GM21737 (cell line): Measurements from ENCODE around the gene ARHGEF28.

Experiments
- ATAC-seq: cut with Tn5 transposase; IDR thresholded peaks from one replicate; pipeline ENCODE4 v1.9.1; 2021; ENCODE audit warnings: mild to moderate bottlenecking, moderate library complexity; ENCODE audit not compliant: unreplicated experiment

The ARHGEF28 gene

DNA sequence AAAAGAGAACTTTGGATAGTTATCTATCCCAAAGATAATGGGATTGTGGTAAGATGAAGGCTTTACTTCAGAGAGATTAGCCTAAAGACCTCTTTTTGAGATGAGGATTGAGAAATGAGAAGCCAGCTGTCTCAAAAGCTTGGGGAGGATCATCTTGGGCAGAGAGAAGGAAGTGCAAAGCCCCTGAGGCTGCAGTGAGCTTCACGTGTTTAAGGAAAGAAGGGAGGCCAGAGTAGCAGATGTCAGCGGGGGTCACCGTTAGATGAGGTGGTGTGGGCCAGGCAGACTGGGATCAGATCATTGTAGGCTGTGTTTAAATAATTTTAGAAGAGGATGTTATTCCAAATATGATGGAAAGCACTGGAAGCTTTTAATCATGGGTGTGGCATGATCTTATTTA lies 270.1 kb downstream of the ARHGEF28 start:
- ATAC-seq: no peak

DNA sequence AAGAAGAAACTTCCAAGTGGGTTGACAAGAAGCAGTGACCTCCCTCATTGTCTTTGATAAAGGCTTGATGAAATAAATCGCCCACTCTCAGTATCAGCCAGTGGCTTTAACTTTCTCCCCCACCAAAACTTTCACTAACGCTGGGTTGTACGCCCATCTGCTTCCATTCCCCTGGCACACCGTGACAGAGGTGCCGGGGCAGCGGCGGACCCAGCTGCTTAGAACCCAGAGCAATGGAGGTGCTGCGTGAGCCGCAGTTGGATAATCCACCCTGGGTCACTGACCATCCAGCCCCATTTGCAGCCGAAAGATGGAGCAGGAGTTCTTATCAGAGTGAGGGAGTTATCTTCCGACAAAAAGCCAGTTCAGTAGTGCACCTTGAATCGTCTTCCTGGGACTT lies 270.7 kb downstream of the ARHGEF28 start:
- no peak for ATAC-seq

DNA sequence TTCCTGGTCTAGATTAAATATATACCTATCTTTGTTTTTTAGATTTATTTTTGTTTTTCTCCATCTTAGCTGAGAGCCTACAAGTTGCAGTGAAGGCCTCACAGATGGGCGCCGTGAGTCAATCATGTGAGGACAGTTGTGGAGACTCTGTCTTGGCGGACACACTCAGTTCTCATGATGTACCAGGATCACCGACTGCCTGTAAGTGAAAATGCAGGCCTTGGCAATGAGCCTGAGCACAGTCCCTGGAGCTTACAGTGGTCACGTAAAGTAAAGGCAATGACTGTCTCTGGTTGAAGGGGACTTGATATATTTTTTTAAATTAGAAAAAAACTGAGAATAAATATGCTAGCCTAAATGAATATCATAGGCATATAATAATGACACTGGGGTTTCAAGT lies 271.9 kb downstream of the ARHGEF28 start:
- no peak for ATAC-seq

DNA sequence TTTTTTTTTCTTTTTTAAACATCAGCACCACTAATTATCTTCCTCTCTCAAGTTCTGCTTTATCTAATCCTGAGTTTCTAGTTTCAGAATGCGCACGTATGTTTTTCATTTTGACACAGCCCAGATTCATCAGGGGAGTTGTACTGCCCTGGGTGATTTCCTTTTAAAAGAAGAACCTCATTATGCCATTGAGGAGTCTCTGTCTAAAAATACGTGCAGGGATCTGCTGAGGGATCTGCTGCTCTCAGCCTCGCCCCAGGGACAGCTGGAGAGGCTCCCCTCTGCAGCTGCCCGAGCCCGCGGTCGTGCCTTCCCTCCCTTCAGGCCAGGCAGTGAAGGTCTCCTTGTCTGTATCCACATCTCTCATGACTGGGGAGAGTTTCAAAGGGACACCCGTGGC lies 273.1 kb downstream of the ARHGEF28 start:
- peak; percentile 69 for ATAC-seq

DNA sequence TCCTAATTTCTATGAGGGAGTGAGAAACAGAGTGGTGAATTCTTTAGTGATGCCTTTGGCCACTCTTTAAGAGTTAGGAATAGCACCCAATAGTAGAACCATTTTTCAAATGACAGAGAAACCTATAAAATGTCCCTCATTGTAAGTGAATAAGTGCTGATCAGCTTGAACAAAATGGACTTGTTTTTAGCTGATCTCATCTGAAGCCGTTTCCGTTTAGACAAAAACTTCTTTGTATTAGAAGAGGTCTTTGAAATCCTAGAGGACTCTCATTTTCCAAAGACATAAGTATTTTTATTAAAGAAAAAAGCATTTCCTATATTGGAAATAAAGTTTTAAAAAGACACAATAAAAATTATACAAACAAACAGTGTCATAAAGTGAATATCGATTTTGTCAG lies 273.9 kb downstream of the ARHGEF28 start:
- ATAC-seq: no peak

DNA sequence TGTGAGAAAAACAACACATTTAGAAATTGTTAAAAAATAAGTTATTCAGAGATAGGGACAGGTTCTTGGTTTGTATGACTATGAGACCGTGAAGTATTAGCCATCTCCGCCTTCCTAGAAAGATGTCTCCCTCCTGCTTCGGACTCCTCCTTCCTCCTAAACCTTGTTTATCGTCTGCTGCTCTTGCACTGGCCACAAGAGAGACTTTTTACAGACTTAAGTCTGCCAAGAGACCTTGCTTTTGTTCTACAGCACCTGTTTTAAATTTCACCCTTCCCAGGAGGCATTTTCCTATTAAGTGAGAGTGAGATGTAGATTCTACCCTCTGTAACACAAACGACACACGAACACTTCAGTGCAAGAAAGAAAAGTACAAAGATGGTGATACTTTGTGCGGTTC lies 274.6 kb downstream of the ARHGEF28 start:
- ATAC-seq: no peak

DNA sequence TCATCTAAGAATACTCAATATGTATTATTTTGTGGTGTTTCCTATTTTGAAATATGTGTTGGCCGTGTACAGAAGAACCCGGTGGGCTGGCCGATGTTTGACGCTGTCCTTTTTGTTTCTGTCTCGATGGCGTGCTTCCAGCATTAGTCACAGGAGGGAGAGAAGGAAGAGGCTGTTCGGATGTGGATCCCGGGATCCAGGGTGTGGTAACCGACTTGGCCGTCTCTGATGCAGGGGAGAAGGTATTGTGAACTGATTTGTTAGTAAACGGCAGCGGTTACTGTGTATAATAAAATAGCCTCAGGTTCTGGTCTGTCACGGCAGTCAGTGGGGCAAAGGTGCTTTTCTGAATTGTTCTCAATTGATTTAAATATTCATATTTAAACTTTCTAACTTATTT lies 275.0 kb downstream of the ARHGEF28 start:
- no peak for ATAC-seq

DNA sequence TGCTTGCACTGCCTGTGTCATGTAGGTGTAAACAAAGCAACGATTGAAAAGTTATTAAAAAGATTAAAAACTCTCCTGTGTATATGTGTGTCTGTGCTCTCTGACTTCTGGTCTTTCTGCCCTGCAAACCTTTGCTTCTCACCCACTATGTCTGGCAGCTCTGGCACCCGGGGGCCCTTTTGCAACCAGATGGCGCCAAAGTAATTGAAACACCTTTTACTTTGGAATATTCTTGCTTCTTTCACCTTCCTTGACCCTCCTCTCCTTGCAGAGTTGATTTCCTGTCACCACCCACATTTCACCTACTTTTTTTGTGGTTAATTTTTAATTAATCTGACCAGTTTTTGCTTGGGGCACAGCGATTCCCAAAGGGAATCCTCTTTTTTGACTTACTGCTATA lies 275.5 kb downstream of the ARHGEF28 start:
- no peak for ATAC-seq

DNA sequence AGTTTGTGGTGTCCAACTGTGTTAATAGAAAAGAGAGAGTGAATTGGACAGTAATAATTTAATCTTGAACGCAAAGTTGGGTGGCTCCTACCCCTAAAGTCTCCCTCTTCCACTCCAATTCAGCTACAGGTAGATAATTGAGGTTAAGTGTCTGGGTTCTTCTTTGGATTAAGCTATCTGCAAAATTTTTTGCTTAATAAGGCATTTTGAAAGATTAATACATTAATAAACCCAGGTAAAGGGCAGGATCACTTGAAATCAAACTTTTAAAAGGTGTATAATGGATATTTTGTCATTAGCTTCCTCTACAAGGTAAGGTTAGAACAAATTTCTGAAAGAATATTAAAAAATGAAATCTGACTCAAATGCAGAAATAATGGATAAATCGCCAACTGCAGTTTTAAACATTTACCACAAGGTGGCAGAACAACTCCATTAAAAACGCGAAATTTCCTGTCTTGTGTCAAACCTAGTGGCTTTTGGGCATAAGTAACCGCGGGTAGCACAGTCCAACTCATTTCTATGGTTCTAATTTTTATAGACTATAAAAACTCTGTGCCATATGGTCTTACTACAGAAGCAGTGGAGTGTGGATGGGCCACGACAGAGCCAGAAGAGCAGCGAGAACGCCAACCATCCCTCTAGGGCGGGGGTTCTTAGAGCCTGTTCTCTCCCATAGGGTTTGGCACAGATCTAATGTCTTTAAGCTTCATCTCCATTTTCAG lies 276.5 kb downstream of the ARHGEF28 start:
- no peak for ATAC-seq

DNA sequence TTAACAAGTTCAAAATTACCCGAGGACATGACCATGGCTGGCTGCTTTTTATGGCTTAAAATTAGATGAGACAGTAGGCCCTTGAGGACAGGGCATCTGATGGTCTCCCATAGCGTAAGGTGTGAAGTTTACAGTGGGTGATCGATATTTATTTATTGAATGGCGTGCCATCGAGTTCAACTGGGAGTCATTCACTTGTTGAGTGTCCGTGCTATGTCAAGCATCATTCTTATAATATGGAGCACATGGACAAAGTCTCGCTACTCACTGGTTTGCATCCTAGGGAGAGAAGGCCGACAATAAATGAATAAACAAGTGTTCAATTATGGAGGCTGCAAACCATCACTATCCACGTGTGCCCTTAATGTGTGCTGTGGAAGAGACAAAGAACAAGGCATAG lies 277.2 kb downstream of the ARHGEF28 start:
- ATAC-seq: no peak

DNA sequence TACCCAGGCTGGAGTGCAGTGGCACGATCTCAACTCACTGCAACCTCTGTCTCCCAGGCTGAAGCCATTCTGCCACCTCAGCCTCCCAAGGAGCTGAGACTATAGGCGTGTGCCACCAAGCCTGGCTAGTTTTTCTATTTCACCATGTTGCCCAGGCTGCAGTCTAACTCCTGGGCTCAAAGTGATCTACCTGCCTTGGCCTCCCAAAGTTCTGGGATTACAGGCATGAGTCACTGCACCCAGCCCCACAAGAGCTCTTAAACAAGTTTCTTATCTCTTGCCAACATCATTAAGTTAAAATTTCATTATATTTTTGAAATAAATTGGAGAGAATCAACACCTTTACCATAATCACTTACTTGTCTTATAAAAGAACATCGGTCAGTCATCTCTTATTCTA lies 280.3 kb downstream of the ARHGEF28 start:
- ATAC-seq: no peak

DNA sequence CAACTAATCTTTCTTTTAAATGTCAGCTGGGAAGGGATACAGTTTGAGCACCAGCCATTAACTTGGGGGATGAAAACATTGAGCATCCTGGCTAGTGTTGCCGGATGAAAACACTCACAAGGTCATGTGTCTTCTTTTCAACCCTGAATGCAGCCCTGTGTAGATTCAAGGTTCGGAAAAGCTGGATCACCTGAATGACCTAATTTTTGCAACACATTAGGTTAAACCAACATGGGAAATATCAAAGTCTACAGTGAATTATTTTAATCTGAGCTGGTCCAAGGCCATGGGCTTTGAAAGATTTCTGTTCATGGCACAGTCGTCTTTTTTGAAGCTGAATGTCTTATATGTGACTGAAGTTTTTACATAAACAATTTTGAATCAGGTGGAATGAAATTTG lies 281.2 kb downstream of the ARHGEF28 start:
- no peak for ATAC-seq

DNA sequence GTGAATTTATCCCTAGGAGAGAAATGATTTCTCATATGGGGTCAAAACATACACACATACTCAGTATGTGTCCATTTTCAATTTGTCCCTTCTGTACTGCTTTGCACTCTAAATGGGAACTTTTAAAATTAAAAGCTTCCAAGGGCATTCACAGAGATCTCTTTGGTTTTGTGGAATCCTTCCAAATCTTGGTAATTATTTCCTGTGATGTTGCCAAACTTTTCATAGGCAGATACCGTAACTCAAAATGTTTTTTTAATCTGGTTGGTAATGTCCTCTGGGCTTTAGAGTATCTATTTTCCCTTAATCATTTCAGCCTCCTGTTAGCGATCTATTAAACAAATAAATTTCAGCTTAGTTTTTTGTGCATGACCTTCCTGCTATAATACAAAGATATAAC lies 282.4 kb downstream of the ARHGEF28 start:
- ATAC-seq: no peak

DNA sequence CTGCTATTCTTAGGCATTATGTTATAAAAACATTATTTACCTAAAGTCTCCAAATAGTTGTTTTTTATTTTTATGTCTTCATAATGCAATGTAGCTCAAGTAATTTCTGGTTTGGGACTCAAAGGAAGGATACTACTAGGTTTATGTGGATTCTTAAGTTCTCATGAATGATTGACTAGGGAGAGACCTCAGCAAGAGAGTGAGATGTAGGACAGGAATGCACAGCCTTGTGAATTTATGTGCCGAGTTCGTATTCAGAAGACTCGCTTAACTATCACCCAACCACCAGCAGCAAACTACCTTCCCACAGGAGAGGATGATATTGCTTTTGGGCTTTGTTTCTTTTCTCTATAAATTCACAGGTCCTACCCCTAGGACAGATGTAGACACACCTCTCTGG lies 282.9 kb downstream of the ARHGEF28 start:
- ATAC-seq: no peak

DNA sequence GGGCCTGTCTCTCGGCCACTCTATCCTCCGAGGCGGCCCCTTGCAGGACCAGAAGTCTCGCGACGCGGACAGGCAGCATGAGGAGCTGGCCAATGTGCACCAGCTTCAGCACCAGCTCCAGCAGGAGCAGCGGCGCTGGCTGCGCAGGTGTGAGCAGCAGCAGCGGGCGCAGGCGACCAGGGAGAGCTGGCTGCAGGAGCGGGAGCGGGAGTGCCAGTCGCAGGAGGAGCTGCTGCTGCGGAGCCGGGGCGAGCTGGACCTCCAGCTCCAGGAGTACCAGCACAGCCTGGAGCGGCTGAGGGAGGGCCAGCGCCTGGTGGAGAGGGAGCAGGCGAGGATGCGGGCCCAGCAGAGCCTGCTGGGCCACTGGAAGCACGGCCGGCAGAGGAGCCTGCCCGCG lies 283.5 kb downstream of the ARHGEF28 start:
- ATAC-seq: no peak

DNA sequence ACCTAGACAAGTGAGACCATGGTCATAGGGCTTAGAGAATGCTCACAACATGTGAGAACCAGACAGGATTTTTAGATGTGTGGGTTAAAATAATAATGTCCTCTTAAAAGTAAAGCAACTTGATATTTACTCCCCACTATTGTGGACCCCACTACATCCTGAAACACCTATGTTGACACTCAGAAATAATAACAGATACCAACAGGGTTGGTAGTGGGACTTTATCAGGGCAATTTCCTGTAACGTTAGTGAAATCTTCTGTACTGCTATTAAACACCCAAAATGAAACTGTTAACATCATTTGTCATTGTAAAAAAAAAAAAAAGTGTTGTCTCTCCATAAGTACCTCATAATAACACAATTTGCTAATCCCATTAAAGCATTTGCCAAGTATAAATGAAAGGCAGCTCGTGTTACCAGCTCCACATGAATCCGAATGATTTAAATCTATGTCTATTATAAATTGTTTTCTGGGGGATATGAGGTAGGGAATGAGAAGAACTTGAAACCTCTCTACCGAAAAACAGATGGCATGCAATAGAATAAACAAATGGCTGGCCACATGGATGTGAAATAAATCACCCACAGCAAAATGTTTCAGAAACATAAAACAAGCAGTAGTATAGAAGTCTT lies 285.9 kb downstream of the ARHGEF28 start:
- ATAC-seq: no peak

DNA sequence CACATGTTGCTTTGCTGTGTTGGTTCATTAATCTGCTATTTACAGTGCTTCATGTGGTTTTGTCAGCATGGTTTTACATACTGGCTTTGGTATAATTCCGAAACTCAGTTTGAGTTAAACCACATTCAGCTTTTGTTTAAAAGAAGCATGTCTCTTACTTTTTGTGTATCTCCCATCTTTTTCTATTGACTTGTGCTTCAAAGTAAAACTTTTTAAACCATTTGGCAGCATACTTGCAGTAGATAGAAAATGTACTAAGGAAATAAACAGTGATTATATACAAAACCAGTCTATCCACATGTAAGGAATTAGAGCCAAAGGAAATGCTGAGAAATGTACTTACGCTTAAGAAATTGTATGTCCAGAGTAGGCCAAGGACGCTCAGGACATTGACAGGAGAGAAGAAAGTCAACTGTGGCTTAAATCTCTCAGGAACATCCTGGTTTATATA lies 286.9 kb downstream of the ARHGEF28 start:
- ATAC-seq: no peak

DNA sequence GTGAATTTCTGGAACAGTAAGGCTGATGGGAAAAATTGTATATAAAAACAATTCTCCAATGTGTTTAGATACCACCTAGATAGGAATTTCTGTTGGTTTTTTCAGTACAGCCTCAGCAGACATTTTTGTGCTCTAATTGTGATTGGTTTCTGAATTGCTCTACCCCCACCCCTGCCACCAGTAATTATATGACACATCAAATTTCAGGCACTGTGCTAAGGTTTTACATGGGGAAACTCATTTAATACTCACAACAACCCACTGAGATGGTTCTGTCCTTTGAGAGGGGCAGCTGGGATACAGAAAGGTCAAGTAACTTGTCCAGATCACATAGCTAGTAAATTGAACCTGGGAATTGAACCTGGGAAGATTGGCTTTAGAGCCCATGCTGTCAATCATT lies 288.0 kb downstream of the ARHGEF28 start:
- ATAC-seq: no peak

DNA sequence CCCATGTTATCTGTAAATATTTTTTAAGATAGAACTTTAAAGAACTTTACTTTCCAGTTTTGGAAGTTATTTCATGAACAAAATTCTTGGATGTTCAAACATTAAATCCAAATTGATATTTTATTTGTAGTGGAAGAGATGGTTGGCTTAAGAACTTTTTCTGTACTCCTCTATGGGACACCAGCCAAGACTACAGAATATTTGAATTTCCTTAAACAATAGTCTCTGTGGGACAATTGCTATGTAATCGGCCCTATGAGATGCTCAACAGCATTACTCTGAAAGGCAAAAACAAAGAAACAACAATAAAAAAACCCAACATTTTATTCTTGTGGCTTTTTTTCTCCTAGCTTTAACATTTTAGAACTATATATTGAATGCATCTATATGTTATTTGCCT lies 289.3 kb downstream of the ARHGEF28 start:
- ATAC-seq: no peak

DNA sequence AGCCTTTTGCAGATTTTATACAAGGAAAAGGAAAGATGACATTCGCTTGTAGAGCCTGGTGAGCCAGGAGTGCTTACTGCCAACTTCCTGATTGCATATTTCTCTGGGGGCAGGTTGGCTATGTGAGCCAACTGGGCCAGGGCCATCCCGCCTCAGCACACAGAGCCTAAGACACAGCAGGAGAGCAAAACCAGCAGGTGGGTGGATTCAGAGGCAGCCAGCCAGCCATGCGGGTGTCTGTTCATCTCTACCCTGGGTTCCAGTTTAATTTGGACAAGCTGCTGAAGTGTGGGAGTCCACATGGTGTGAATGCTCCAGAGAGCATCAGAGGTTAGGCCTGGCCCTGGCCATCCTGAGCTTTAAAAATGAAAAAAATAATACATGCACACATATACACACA lies 291.4 kb downstream of the ARHGEF28 start:
- no peak for ATAC-seq

DNA sequence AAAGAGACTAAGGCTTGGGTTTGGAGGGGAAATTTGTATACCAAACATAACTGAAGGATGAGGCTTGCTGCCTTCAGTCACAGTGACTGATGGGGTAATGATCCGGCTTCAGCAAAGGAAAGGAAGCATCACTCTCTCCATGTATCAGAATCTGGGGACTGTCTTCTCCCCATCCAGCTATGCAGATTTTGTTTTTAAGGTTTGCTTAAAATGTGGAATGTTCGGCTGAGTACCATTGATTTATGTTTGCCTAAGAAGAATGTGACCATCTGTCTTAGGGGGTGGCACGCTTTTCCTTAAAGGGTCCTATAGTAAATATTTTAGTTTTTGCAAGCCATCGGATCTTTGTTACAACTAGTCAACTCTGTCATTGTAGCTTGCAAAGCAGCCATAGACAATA lies 291.9 kb downstream of the ARHGEF28 start:
- no peak for ATAC-seq

DNA sequence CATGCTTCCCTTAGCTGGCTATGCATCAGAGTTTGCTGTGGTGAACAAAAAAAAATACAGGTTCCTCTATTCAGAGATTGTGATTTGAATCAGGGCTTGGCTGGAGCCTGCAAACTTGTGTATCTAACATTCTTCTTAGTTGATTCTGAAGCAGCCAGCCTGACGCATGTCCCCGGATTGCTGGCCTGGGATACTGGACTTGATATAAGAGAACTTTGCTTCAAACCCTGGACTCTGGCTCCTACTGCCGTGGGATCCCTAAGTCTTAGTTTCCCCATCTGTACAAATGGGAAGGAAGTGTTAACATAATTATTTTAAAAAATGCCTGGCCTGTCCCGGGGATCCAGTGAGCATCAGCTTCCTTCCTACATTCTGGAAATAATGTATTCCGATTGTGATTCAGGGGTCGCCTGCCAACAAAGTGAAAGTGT lies 292.8 kb downstream of the ARHGEF28 start:
- ATAC-seq: no peak

DNA sequence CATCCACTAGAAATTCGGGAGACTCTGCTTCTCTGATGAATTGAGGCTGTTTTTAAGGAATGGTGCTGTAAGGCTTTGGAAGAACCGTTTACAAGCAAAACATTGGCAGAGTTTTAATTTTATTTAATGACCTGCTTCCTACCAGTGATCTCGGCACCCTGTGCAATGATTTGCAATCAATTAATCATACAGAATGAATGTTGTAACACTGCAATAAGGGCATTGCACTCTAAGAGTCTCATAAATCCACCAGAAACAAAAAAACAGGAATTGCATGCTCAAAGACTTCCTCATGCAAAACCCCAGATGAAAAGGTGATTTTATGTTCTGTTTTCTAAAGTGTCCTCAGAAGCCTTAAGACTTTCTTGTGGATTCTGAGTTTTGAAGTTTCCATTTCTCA lies 295.7 kb downstream of the ARHGEF28 start:
- ATAC-seq: no peak
